Left colon (tissue), 2 donors: Measurements from ENCODE around the gene CREB5. TPM values are rescaled to one million over a fixed set of nuclear protein-coding genes. Genes with fewer than 3 reads are reported as not detected.

ENCODE experiments used
- ATAC-seq: fragments of 200-7000 bp; cut with Tn5 transposase; one replicate; pipeline ENCODE4 v1.9.1; 2020; ENCODE audit warnings: mild to moderate bottlenecking, moderate library complexity
- DNase-seq, 2 donors: peaks; one replicate each; pipeline ENCODE4 v3.0.0-alpha.2; 2020
- intact Hi-C, 2 donors: fragments of 100-400 bp; cut with DNase I in 1 of 2; cut with micrococcal nuclease in 1 of 2; formaldehyde crosslinking; loops; one replicate each; pipeline versions ENCODE4 v1.11.2 to v1.14.0; 2022; cut with DNase I, micrococcal nuclease
- total RNA-seq, 2 donors: library from RNA; stranded (reverse); fragmentation: NEBNext Ultra II Directional; extraction: Animal tissue kit (Norgen Biotek cat#: 25700); gene quantifications; one replicate each; pipeline ENCODE4 v1.2.1, GENCODE V29; 2021
- donor health status: DM: no; HTN: no; CAD: no.
- donor health status: DM: yes; HTN: yes; CAD: no.

Gene CREB5
- total RNA-seq, 2 donors from 2014 or later = 1.8 to 2.4 TPM

DNA sequence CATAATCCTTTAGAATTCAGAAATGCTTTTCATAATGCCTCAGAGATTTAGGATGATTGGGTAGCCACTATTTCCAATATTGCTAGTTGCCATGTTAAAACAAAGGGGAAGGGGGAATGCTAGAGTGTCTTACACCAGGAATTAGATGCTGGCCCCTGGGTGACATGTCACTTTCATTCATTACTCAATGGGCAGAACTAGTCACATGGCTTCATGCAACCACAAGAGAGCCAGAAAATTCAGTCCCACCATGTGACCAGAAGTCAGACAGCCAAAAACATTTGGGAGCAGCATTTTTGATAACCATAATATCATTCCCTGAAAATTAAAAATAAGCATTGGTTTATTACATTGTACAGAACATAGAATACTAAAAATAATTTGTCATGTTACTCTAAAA, 81.2 kb downstream of the CREB5 start:
- ATAC-seq (no peak), DNase-seq (no peak)
- intact Hi-C loops = no loop called here

DNA sequence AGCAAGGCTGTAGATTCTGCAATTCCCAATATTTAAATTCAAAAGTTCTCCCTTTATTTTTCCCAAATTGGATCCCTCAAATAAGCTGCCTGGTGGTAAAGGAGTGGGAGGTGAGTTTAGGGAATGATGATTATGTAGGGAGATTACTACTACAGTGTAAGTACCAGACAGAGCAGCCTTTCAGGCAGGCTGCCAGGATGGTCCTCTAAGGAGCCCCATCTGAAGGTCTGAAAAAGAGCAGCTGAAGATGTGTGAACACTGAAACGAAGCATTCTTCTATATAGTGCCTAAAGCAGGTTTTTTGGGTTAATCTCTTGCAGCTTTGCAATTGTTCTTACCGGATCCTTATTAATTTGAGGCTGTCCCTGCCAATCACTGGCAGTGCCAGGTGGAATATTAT, 84.7 kb downstream of the CREB5 start:
- no peak for DNase-seq
- intact Hi-C loops = no loop called here

GRCh38 chr7:28498636-28499035, 86.3 kb downstream of the CREB5 start:
- DNase-seq (no peak), ATAC-seq (no peak)
- intact Hi-C loops = no loop called here

More for the DNA sequence above, 84.7 kb downstream of the CREB5 start:
- no peak for ATAC-seq

GRCh38 chr7:28500138-28500537, 87.8 kb downstream of the CREB5 start:
- intact Hi-C loops = no loop called here
- DNase-seq (no peak), ATAC-seq (no peak)

DNA sequence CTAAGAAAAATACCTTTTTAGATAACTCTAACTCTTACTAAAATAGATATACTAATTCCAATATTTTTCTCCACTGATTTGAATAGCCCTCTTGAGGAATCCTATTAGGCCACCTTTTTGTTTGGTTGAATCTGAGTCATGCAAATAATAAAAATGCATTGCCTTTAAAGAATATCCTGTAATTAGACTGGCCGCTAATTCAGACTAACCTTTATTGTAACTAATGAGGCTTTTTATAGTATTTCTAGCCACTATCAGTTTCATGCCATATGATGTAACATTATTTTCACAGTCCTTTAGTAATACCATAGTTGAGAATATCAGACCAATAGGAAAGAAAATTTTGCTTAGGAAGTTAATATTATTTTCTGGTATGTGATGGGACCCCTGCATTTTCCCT, 90.1 kb downstream of the CREB5 start:
- DNase-seq (no peak), ATAC-seq (no peak)
- intact Hi-C loops = no loop called here

GRCh38 chr7:28503396-28503795, 91.1 kb downstream of the CREB5 start:
- intact Hi-C loops = no loop called here

GRCh38 chr7:28505014-28505413, 92.7 kb downstream of the CREB5 start:
- ATAC-seq (no peak), DNase-seq (no peak)
- intact Hi-C loops = no loop called here

More at GRCh38 chr7:28503396-28503795, 91.1 kb downstream of the CREB5 start:
- no peak for DNase-seq
- ATAC-seq = no peak

DNA sequence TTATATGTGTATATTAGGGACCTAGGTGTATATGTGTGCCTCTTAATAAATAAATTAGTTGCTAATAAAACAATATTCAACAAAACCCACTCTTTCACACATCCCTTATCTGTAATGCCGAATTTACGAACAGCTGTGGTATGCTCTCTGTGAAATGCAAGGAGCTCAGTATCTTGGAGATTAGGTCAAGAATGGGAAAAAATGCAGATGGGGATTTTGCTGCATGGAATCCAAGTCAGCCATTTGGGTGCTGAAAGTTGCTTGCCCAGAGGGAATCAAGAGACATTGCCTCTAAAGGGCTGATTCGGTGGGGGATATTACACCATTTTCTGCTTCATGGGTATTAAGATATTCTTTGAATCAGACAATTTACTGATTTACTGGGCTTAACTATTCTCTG, 93.5 kb downstream of the CREB5 start:
- DNase-seq (no peak), ATAC-seq (no peak)
- intact Hi-C loops = no loop called here

DNA sequence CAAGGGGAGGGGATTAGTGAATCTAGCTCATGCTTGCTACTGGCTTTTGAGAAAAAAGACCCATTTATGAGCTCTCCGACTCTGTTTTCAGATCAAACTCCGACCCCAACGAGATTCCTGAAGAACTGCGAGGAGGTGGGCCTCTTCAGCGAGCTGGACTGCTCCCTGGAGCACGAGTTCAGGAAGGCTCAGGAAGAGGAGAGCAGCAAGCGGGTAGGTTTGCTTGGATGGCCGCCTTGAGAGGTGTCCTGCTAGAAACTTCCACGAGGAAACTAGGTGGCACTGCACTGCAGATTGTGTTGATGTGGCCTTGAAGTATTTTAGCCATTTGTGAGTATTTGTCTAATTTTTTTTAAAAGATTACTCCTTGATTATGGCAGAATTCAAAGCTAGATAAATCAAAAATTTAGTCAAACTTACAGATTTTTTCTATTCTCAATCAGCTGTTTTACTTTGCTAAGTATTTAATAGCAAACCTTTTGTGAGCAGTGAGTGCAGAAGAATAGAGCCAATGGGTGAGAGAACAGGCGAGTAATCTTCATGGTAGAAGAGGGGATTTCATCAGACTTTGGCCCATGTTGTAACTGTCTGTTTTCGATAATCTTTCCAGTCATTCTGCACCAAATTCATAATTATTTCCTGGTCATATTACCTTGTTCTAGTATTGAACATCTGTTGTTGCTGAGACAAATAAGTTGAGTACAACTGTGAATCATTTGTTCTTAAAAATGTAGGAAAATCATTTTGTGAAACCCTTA, 95.4 kb downstream of the CREB5 start:
- intact Hi-C loops = no loop called here
- ATAC-seq (no peak), DNase-seq (no peak)

GRCh38 chr7:28509251-28510025, 97.1 kb downstream of the CREB5 start:
- ATAC-seq = no peak
- DNase-seq = no peak
- intact Hi-C loops = no loop called here

DNA sequence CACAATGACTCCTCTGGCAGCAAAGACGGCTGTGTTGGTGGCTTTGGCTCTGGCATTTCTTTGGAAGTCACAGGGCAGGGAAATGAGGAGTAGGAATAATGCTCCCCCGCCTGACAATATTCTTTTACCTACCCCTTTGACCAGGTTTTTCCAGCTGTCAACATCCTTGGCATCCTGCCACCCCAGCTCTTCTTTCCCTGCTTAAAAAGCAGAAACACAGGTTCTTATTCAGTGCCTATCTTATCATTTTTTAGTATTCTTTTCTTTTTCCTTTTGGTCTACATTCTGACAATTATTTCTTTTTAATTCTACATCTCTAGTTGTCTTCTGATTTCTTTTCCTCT, 97.7 kb downstream of the CREB5 start:
- intact Hi-C loops = no loop called here
- no peak for DNase-seq
- no peak for ATAC-seq

- ATAC-seq = no peak
- DNase-seq = no peak
- intact Hi-C loops = no loop called here
These were observed 100.5 kb downstream of the CREB5 start for GRCh38 chr7:28512668-28513440.

DNA sequence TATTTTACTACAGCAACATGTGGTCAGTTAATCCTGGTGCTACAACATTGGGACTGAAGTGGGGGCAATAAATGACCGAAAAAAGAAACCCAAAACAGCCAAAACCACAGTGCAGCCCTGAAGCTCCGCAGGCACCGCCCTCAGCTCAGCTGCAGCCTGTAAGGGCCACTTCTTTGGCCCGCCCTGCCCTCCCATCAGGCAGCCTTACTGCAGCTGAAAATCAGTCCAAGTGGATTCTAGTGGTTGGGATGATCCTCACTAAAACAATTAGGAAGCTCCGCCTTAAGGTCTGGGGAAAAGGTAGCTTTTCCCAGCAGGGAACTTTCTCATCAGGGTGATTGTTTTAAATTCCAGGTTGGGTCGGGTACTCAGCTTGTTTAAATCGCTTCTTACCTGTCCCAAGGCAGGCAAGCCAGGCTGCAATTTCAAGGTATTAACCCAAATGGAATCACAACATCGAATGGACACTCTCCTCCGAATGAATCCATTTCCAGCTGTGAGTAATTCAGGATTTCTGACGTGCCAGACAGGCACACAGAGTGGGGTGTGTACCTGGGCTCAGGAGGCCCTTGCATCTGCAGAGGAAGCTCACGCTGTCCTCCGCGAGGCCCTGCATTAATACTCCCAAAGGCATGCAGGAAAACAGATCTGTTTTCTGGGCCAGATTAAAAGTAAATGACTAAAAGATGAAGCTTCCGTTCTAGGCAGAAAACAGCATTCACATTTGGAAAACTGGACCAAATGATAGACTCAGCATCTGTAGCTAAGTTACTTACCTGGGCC, 104.3 kb downstream of the CREB5 start:
- ATAC-seq = no peak
- intact Hi-C loops = no loop called here
- DNase-seq = no peak

DNA sequence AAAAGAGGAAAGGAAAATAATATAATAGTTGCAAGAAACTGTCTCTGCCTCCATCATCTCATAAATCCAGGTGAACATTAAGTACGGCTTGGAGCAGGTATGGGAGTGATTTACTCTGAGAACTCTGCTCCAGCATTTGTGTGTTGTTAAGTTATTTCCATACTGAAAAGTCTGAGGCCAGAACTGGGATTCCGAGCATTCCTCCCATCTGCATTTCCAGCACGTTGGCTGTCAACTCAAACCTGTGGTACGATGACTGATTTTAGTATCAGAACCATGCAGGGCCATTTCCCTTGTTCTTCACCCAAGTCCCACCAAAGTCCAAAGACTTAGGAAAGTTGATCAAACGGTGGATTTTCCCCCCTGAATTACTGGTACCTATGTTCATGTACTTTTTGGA, 104.9 kb downstream of the CREB5 start:
- intact Hi-C loops = no loop called here
- no peak for DNase-seq
- no peak for ATAC-seq

DNA sequence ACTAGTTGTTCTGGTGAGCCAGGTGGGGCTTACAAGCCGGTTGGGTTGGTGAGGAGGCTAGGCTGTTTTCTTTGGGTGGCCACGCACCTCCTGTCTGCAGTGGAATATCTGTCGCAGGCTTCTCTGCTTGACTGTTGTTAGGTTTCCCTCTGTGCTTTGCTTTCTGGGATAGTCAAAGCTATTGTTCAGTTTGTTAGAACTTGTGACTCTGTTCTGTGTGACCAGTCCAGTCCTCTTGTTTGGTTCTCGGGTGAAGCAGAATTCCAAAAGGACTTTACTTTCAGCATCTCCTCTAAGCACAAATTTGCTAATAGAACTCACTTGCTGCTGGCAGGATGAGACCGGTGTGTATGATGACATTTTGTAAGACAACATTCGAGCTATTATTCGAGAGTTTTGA, 105.3 kb downstream of the CREB5 start:
- no peak for ATAC-seq
- intact Hi-C loops = no loop called here
- no peak for DNase-seq

- intact Hi-C loops = loop anchor here in 1 of 2 donors (10.0 kb wide), 1 partner anchor 136 kb away; no protein-coding TSS in a partner anchor
- ATAC-seq (no peak), DNase-seq (no peak)
These were observed 108.0 kb downstream of the CREB5 start for GRCh38 chr7:28520074-28521015.

DNA sequence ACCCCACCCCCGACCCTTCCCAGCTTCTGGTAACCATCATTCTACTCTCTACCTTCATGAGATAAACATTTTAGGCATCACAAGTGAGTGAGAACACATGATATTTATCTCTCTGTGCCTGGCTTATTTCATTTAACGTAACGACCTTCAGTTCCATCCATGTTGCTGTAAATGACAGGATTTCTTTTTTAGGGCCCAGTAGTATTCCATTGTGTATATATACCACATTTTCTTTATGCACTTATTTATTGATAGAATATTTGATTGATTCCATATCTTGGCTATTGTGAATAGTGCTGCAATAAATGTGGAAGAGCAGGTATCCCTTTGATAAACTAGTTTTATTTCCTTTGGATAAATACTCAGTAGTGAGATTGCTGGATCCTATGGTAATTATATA, 112.7 kb downstream of the CREB5 start:
- no peak for DNase-seq
- no peak for ATAC-seq
- intact Hi-C loops = loop anchor here in 1 of 2 donors (10.0 kb wide), 1 partner anchor 140 kb away; no protein-coding TSS in a partner anchor

GRCh38 chr7:28528899-28529298, 116.6 kb downstream of the CREB5 start:
- no peak for ATAC-seq
- no peak for DNase-seq
- intact Hi-C loops = loop anchor here in 1 of 2 donors (10.0 kb wide), 1 partner anchor 144 kb away; no protein-coding TSS in a partner anchor
